Measurements from ENCODE around the gene RUNDC1.
"Not testable (repeated sequence)": the region's sequence is repeated elsewhere in the genome, so short reads cannot be mapped to it uniquely, and the experiment has no call there.

RUNDC1 gene

GRCh38 chr17:42980274-42980765, at the start of gene RUNDC1:
RUNDC1 (plus strand) TSS chr17:42980565; CDS start chr17:42980577, 12 bp downstream.
- DNase-seq (ENCODE audit: low read depth in 2 of 2) = peak; percentile 87 to 93

- DNase-seq (ENCODE audit: low read depth in 2 of 2) = no peak
Measured at GRCh38 chr17:42937712-42938596, 42.4 kb upstream of the RUNDC1 start.

- no peak for DNase-seq (ENCODE audit: low read depth in 2 of 2)
Measured at GRCh38 chr17:42944211-42944610, 36.2 kb upstream of the RUNDC1 start.

GRCh38 chr17:42946812-42947211, 33.6 kb upstream of the RUNDC1 start:
- DNase-seq (ENCODE audit: low read depth in 2 of 2) = no peak

GRCh38 chr17:42950044-42950783, 30.2 kb upstream of the RUNDC1 start:
- DNase-seq (ENCODE audit: low read depth in 2 of 2) = no peak

- DNase-seq (ENCODE audit: low read depth in 2 of 2) = no peak
Measured at GRCh38 chr17:42953669-42954068, 26.7 kb upstream of the RUNDC1 start.

GRCh38 chr17:42964161-42964932, 16.0 kb upstream of the RUNDC1 start, which contains the start of gene AARSD1:
AARSD1 (minus strand) TSS chr17:42964454; CDS start chr17:42964440, 14 bp downstream.
- DNase-seq (ENCODE audit: low read depth in 2 of 2) = peak; percentile 82

- no peak for DNase-seq (ENCODE audit: low read depth in 2 of 2)
Measured at GRCh38 chr17:42967925-42968324, 12.4 kb upstream of the RUNDC1 start.

- no peak for DNase-seq (ENCODE audit: low read depth in 2 of 2)
Measured at GRCh38 chr17:42969001-42969581, 11.3 kb upstream of the RUNDC1 start.

GRCh38 chr17:42971589-42971988, 8.8 kb upstream of the RUNDC1 start:
- no peak for DNase-seq (ENCODE audit: low read depth in 2 of 2)

GRCh38 chr17:42973323-42973722, 7.0 kb upstream of the RUNDC1 start:
- not testable (repeated sequence) for DNase-seq (ENCODE audit: low read depth in 2 of 2)

- DNase-seq (ENCODE audit: low read depth in 2 of 2) = no peak
Measured at GRCh38 chr17:42975265-42975664, 5.1 kb upstream of the RUNDC1 start.

GRCh38 chr17:42975701-42976100, 4.7 kb upstream of the RUNDC1 start:
- DNase-seq (ENCODE audit: low read depth in 2 of 2) = not testable (repeated sequence)

GRCh38 chr17:42979511-42980273, 673 bp upstream of the RUNDC1 start, which contains the start of gene PTGES3L:
PTGES3L (minus strand) TSS chr17:42980080; CDS start chr17:42980053, 27 bp downstream.
- no peak for DNase-seq (ENCODE audit: low read depth in 2 of 2)

- DNase-seq (ENCODE audit: low read depth in 2 of 2) = peak; percentile 42 to 44
Measured at GRCh38 chr17:42980766-42981397, 517 bp downstream of the RUNDC1 start.

GRCh38 chr17:42982266-42982665, 1.9 kb downstream of the RUNDC1 start:
- DNase-seq (ENCODE audit: low read depth in 2 of 2) = no peak

- no peak for DNase-seq (ENCODE audit: low read depth in 2 of 2)
Measured at GRCh38 chr17:42985225-42985624, 4.9 kb downstream of the RUNDC1 start.

GRCh38 chr17:42989141-42989540, 8.8 kb downstream of the RUNDC1 start:
- no peak for DNase-seq (ENCODE audit: low read depth in 2 of 2)

- DNase-seq (ENCODE audit: low read depth in 2 of 2) = no peak
Measured at GRCh38 chr17:42989726-42990652, 9.6 kb downstream of the RUNDC1 start.

Data from stimulated activated CD4-positive, alpha-beta T cell treated with anti-CD3 and anti-CD28 coated beads, Interleukin-1b, Interleukin-23, amount 100 ng/mL, for 4 hours (primary cell).